Motor neuron (in vitro differentiated cells): ENCODE data around the gene AUTS2. TPM values are rescaled to one million over a fixed set of nuclear protein-coding genes. Genes with fewer than 3 reads are reported as not detected.

Experiments used
- ATAC-seq, 8 experiments: fragments of 200-7000 bp; cut with Tn5 transposase; replicated peaks in 6 of 8; 2 replicates each; pipeline ENCODE4 v1.8.0; 2021; ENCODE audit warnings: mild to moderate bottlenecking in 8 of 8, moderate library complexity in 8 of 8
- H3K27ac ChIP-seq, 2 donors: fragments of 250-450 bp; sonication (Bioruptor Pico); 2 replicates each; pipeline ENCODE4 v1.9.0; 2021; ENCODE audit warnings: antibody characterized with exemption in 2 of 2, mild to moderate bottlenecking in 2 of 2, moderate library complexity in 1 of 2
- H3K4me1 ChIP-seq, 2 donors: fragments of 250-450 bp; sonication (Bioruptor Pico); replicated peaks in 1 of 2; 2 replicates each; pipeline ENCODE4 v1.6.1; 2021; ENCODE audit warnings: antibody characterized with exemption in 2 of 2, mild to moderate bottlenecking in 2 of 2, moderate library complexity in 1 of 2
- H3K4me3 ChIP-seq, 5 donors: fragments of 250-450 bp; sonication (Bioruptor Pico); 2 replicates each; pipeline ENCODE4 v1.9.0; 2021; ENCODE audit warnings: antibody characterized with exemption in 5 of 5, mild to moderate bottlenecking in 5 of 5, moderate library complexity in 4 of 5
- WGBS, 10 experiments: fragments of 450-650 bp; shearing (Covaris generic); methylation state at CpG; one replicate each; pipeline ENCODE4 v1.0.0; 2022; 5-methylcytosine and 5-hydroxymethylcytosine counted together
- in situ Hi-C, 9 experiments: fragments of 400-800 bp; cut with MboI; loops; one replicate each; pipeline ENCODE4 v1.15.0; 2021; ENCODE audit warnings: low sequenced_read_pairs in 9 of 9, low pct_unique_long_range_greater_than_20kb in 2 of 9; ENCODE audit not compliant: unreplicated experiment in 9 of 9
- total RNA-seq, 8 experiments: library from RNA; unstranded; fragments of 300-600 nt; gene quantifications; 2 replicates each; pipeline versions ENCODE4 v1.2.3 to v1.2.4, GENCODE V29; 2022

AUTS2 gene
- total RNA-seq, 8 experiments from 2014 or later: 0.49 to 68.6 (median 32.2) TPM

GRCh38 chr7:70707823-70708243 is 1109.6 kb downstream of the AUTS2 start:
- no peak for ATAC-seq
- Histone ChIP-seq H3K27ac (no peak overlapping the region), H3K4me3 (no peak overlapping the region), H3K4me1 (peaks cover 42 to 71% of the 10 kb centered on the region in 2 donors)
- in situ Hi-C loops: no loop called here
- 40 to 100% (median 83%) methylated on average over 1 to 3 of the region's 6 CpGs; no CpG with 5 or more reads in 5 of the 10 experiments for WGBS, 10 experiments

GRCh38 chr7:70710011-70710480 is 1111.8 kb downstream of the AUTS2 start:
- in situ Hi-C loops: no loop called here
- WGBS, 10 experiments: 0 to 100% (median 31%) methylated on average over 1 to 4 of the region's 4 CpGs; no CpG with 5 or more reads in 1 of the 10 experiments
- peak in 6 of 8 experiments; percentile 84 to 93 (median 91) for ATAC-seq
- peaks cover 24 to 49% of the 10 kb centered on the region in 2 donors for H3K4me1 ChIP-seq
- peak overlapping the region in 1 of 2 donors; percentile 3 for H3K27ac ChIP-seq
- no peak overlapping the region for H3K4me3 ChIP-seq

GRCh38 chr7:70710651-70711050 is 1112.4 kb downstream of the AUTS2 start:
- H3K4me3 ChIP-seq: no peak overlapping the region
- peaks cover 24 to 45% of the 10 kb centered on the region in 2 donors for H3K4me1 ChIP-seq
- no peak for ATAC-seq
- in situ Hi-C loops: no loop called here
- peak overlapping the region in 1 of 2 donors; percentile 34 for H3K27ac ChIP-seq
- 40 to 100% (median 75%) methylated on average over 1 to 3 of the region's 3 CpGs; no CpG with 5 or more reads in 1 of the 10 experiments for WGBS, 10 experiments

GRCh38 chr7:70711452-70711851 is 1113.2 kb downstream of the AUTS2 start:
- H3K4me1 ChIP-seq: peaks cover 24 to 43% of the 10 kb centered on the region in 2 donors
- H3K27ac ChIP-seq: no peak overlapping the region
- no peak overlapping the region for H3K4me3 ChIP-seq
- ATAC-seq: no peak
- WGBS, 10 experiments: 83 to 100% (median 95%) methylated on average over 1 to 8 of the region's 11 CpGs; no CpG with 5 or more reads in 4 of the 10 experiments
- in situ Hi-C loops: no loop called here

GRCh38 chr7:70712942-70713341 is 1114.7 kb downstream of the AUTS2 start:
- H3K4me3 ChIP-seq: no peak overlapping the region
- H3K27ac ChIP-seq: no peak overlapping the region
- in situ Hi-C loops: no loop called here
- 62 to 100% (median 95%) methylated on average over 2 to 5 of the region's 5 CpGs; no CpG with 5 or more reads in 2 of the 10 experiments for WGBS, 10 experiments
- peaks cover 24 to 38% of the 10 kb centered on the region in 2 donors for H3K4me1 ChIP-seq
- no peak for ATAC-seq

GRCh38 chr7:70714506-70715038 is 1116.3 kb downstream of the AUTS2 start:
- ATAC-seq: no peak
- Histone ChIP-seq H3K27ac (no peak overlapping the region), H3K4me1 (peaks cover 20 to 22% of the 10 kb centered on the region in 2 donors), H3K4me3 (no peak overlapping the region)
- in situ Hi-C loops: no loop called here
- 75 to 100% (median 94%) methylated on average over 2 to 5 of the region's 6 CpGs; no CpG with 5 or more reads in 1 of the 10 experiments for WGBS, 10 experiments

- H3K4me3 ChIP-seq: no peak overlapping the region
- no peak for ATAC-seq
- H3K27ac ChIP-seq: no peak overlapping the region
- in situ Hi-C loops: no loop called here
- no peaks in the 10 kb centered on the region for H3K4me1 ChIP-seq
- WGBS, 10 experiments: 43 to 100% (median 93%) methylated on average over 1 to 7 of the region's 9 CpGs; no CpG with 5 or more reads in 2 of the 10 experiments
Observed at GRCh38 chr7:70717553-70718329, 1119.5 kb downstream of the AUTS2 start.

GRCh38 chr7:70719125-70719524 is 1120.8 kb downstream of the AUTS2 start:
- Histone ChIP-seq H3K4me1 (no peaks in the 10 kb centered on the region), H3K27ac (no peak overlapping the region), H3K4me3 (no peak overlapping the region)
- WGBS, 10 experiments: 50 to 100% (median 93%) methylated on average over 1 to 3 of the region's 7 CpGs; no CpG with 5 or more reads in 7 of the 10 experiments
- ATAC-seq: peak in 1 of 8 experiments; percentile 20
- in situ Hi-C loops: no loop called here

- ATAC-seq: no peak
- WGBS, 10 experiments: 57 to 100% (median 87%) methylated on average over 2 to 6 of the region's 7 CpGs; no CpG with 5 or more reads in 3 of the 10 experiments
- no peak overlapping the region for H3K27ac ChIP-seq
- no peak overlapping the region for H3K4me3 ChIP-seq
- in situ Hi-C loops: no loop called here
- H3K4me1 ChIP-seq: no peaks in the 10 kb centered on the region
Observed at GRCh38 chr7:70720191-70720873, 1122.1 kb downstream of the AUTS2 start.

GRCh38 chr7:70721500-70721899 is 1123.2 kb downstream of the AUTS2 start:
- no peak for ATAC-seq
- no peaks in the 10 kb centered on the region for H3K4me1 ChIP-seq
- in situ Hi-C loops: no loop called here
- no peak overlapping the region for H3K4me3 ChIP-seq
- WGBS, 10 experiments: 67 to 100% (median 95%) methylated on average over 1 of the region's 1 CpG; no CpG with 5 or more reads in 2 of the 10 experiments
- H3K27ac ChIP-seq: no peak overlapping the region

GRCh38 chr7:70723339-70723738 is 1125.1 kb downstream of the AUTS2 start:
- in situ Hi-C loops: no loop called here
- Histone ChIP-seq H3K4me3 (no peak overlapping the region), H3K27ac (no peak overlapping the region), H3K4me1 (no peaks in the 10 kb centered on the region)
- ATAC-seq: no peak
- 75 to 100% (median 92%) methylated on average over 2 to 5 of the region's 5 CpGs; no CpG with 5 or more reads in 3 of the 10 experiments for WGBS, 10 experiments

GRCh38 chr7:70725448-70725847 is 1127.2 kb downstream of the AUTS2 start:
- no peak overlapping the region for H3K4me3 ChIP-seq
- ATAC-seq: no peak
- no peak overlapping the region for H3K27ac ChIP-seq
- in situ Hi-C loops: no loop called here
- peaks cover 0 to 7% of the 10 kb centered on the region in 2 donors for H3K4me1 ChIP-seq
- 43 to 89% (median 74%) methylated on average over 1 to 2 of the region's 2 CpGs; no CpG with 5 or more reads in 4 of the 10 experiments for WGBS, 10 experiments

GRCh38 chr7:70726294-70726693 is 1128.0 kb downstream of the AUTS2 start:
- Histone ChIP-seq H3K4me1 (peaks cover 0 to 7% of the 10 kb centered on the region in 2 donors), H3K27ac (no peak overlapping the region), H3K4me3 (no peak overlapping the region)
- ATAC-seq: no peak
- in situ Hi-C loops: no loop called here
- WGBS, 10 experiments: 44 to 100% (median 83%) methylated on average over 1 of the region's 1 CpG; no CpG with 5 or more reads in 3 of the 10 experiments
